ENCODE measurements around the gene RBP3.

Gene RBP3

DNA sequence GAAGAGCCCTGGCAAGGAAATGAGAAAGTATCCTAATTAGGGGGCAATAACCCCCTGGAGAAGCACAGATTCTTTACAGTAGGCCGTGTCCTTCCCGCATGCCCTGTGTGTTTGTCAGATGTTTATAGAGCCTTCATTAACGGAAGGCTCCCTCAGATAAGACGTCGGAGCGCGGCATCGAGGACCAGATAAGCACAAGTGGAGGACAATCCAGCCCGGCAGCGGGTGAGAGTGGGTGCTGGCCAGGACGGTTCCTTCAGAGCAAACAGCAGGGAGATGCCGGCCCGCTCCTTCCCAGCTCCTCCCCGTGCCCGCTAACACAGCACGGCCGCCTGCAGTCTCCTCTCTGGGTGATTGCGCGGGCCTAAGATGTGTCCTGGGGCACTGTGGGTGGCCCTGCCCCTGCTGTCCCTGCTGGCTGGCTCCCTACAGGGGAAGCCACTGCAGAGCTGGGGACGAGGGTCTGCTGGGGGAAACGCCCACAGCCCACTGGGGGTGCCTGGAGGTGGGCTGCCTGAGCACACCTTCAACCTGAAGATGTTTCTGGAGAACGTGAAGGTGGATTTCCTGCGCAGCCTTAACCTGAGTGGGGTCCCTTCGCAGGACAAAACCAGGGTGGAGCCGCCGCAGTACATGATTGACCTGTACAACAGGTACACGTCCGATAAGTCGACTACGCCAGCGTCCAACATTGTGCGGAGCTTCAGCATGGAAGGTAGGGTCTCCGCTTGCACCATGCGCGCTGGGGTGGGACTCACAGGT lies 25.7 kb upstream of the RBP3 start, which contains the start of gene GDF2:
Gene GDF2 (plus strand): TSS at position 155 of the 762 bp plus-strand sequence. CDS start 215 bp downstream, at position 370.
- DNase-seq (ENCODE audit: low read depth in 1 of 2, low spot score in 1 of 2) = no peak
- in situ Hi-C loops (cut with HindIII; ENCODE audit: low pct_unique_long_range_greater_than_20kb, low sequenced_read_pairs) = no loop called here
- no peak for TF ChIP-seq JUND (IDR thresholded peaks at IDR 0.05; ENCODE audit: low read depth)

DNA sequence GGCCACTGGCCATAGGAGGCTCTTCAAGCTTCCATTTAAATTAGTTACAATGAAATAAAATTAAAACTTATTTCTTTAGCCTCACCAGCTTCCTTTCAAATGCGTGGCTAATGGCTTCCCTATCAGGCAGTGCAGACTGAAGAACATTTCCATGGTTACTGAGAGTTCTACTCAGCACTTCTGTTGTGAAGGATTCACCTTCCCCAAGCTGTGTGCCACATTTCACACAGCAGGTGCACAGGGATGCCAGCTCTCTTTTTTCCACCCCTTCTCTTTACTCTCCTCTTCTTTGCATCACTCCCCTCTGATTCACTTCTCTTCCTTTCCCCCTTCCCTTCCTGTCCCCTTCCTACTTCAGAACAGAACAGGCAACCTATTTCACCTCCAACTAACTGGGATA lies 25.1 kb upstream of the RBP3 start:
- in situ Hi-C loops (cut with HindIII; ENCODE audit: low pct_unique_long_range_greater_than_20kb, low sequenced_read_pairs) = no loop called here

DNA sequence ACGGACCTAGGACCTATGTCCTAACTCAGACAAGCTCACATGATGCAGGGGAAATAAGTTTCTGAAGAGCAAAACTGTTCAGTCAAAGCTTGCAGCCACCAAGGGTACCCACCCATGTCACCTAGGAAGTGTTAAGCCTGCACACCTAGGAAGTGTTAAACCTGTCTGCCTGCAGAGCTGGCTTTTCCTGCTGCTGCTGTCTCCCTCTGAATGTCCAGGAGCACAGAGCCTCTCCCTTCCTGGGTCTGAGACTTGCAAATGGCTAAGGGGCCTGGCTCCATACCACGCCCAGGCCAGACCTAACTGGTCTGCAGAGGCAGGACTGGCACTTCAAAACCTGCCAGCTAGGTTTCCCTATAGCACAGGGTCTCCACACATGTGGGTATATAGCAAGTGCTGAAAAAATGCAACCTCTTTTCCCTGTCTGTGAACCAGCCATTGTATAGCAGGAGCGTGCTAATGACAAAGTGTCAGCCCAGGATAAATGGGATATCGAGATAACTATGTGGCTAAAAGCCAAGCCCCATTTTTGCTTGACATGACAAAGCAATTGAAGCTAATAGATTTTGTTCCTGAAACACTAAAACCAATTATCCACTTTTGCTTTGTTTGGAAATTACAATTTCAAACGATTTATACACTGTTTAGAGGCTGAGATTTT lies 24.4 kb upstream of the RBP3 start:
- in situ Hi-C loops (cut with HindIII; ENCODE audit: low pct_unique_long_range_greater_than_20kb, low sequenced_read_pairs) = no loop called here
- TF ChIP-seq JUND (IDR thresholded peaks at IDR 0.05; ENCODE audit: low read depth) = no peak
- peak; percentile 47 for DNase-seq (ENCODE audit: low read depth in 1 of 2, low spot score in 1 of 2)

More for the DNA sequence above, 25.1 kb upstream of the RBP3 start:
- no peak for DNase-seq (ENCODE audit: low read depth in 1 of 2, low spot score in 1 of 2)
- TF ChIP-seq JUND (IDR thresholded peaks at IDR 0.05; ENCODE audit: low read depth) = no peak

- no peak for DNase-seq (ENCODE audit: low read depth in 1 of 2, low spot score in 1 of 2)
- in situ Hi-C loops (cut with HindIII; ENCODE audit: low pct_unique_long_range_greater_than_20kb, low sequenced_read_pairs) = no loop called here
- no peak for TF ChIP-seq JUND (IDR thresholded peaks at IDR 0.05; ENCODE audit: low read depth)
Measured at GRCh38 chr10:47325303-47326291, 22.6 kb upstream of the RBP3 start.

DNA sequence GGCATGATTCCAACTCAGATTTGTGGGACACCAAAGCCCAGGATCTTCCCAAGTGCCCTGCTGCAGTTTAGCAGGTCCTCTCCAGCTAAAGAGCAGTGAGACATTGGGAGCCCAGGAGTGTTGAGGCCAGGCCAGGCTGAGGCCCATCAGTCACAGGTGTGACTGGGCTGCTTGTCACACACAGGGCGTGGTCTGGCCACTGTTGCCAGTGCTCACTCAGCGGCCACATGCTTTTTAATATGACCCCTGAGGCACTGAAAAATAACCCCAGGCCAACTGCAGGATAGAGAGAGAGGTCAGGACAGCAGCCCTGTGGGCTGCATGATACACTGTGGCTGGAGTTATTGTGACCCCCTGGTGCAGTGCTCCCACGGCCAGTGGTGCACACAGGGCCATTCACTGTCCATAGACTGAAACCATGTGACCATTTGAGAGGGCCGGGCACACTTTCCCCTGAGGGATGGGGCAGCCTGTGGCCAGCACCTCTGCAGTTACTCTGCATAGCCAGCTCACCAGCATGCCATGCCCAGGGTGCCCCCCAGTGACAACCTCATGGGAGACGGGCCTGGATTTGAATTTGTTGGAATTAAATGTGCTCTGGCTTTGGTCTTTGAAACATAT lies 21.7 kb upstream of the RBP3 start:
- no peak for TF ChIP-seq JUND (IDR thresholded peaks at IDR 0.05; ENCODE audit: low read depth)
- DNase-seq (ENCODE audit: low read depth in 1 of 2, low spot score in 1 of 2) = no peak
- in situ Hi-C loops (cut with HindIII; ENCODE audit: low pct_unique_long_range_greater_than_20kb, low sequenced_read_pairs) = no loop called here

- TF ChIP-seq JUND (IDR thresholded peaks at IDR 0.05; ENCODE audit: low read depth) = no peak
- in situ Hi-C loops (cut with HindIII; ENCODE audit: low pct_unique_long_range_greater_than_20kb, low sequenced_read_pairs) = no loop called here
- DNase-seq (ENCODE audit: low read depth in 1 of 2, low spot score in 1 of 2) = no peak
Measured at GRCh38 chr10:47326927-47327330, 21.2 kb upstream of the RBP3 start.

DNA sequence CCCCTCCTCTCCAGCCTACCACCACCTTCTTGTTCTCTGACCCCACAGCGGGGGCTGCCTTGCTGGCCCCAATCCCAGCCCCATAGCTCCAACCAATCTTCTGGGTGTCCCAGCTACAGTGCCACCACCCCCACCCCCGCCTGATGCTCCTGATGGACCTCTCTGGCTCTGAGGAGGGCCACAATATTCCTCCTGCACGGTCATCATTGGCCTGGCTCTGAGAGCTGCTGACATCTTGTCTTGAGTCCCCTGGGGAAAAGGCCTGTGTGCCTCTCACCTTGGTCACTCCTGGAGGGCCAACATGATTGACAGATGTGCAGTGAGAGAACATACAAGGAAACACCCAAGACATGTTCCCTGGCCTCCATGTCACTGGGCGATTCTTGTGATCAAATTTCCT lies 18.3 kb upstream of the RBP3 start:
- in situ Hi-C loops (cut with HindIII; ENCODE audit: low pct_unique_long_range_greater_than_20kb, low sequenced_read_pairs) = no loop called here
- no peak for DNase-seq (ENCODE audit: low read depth in 1 of 2, low spot score in 1 of 2)
- no peak for TF ChIP-seq JUND (IDR thresholded peaks at IDR 0.05; ENCODE audit: low read depth)

DNA sequence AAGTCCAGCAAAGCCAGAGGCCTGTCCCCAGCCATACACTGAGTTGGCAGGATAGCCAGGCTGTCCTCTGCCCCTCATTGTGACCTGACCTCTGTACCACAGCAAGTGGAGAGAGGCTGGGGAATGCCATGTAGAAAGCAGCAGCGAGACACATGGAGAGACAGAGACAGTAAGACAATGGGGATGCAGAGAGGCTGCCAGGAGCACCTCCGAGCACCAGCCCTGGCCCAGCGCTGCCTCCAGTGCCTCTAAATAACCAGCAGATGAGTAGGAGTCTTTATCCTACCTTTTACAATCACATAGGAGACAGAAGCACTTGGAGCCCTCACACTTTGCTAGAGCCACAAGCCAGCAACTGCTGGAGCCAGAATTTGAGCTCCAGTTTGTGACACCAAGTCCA lies 17.8 kb upstream of the RBP3 start:
- no peak for DNase-seq (ENCODE audit: low read depth in 1 of 2, low spot score in 1 of 2)
- no peak for TF ChIP-seq JUND (IDR thresholded peaks at IDR 0.05; ENCODE audit: low read depth)
- in situ Hi-C loops (cut with HindIII; ENCODE audit: low pct_unique_long_range_greater_than_20kb, low sequenced_read_pairs) = no loop called here

- no peak for DNase-seq (ENCODE audit: low read depth in 1 of 2, low spot score in 1 of 2)
- in situ Hi-C loops (cut with HindIII; ENCODE audit: low pct_unique_long_range_greater_than_20kb, low sequenced_read_pairs) = no loop called here
- no peak for TF ChIP-seq JUND (IDR thresholded peaks at IDR 0.05; ENCODE audit: low read depth)
Measured at GRCh38 chr10:47330804-47331203, 17.4 kb upstream of the RBP3 start.

GRCh38 chr10:47331491-47331890 lies 16.7 kb upstream of the RBP3 start:
- in situ Hi-C loops (cut with HindIII; ENCODE audit: low pct_unique_long_range_greater_than_20kb, low sequenced_read_pairs) = no loop called here
- DNase-seq (ENCODE audit: low read depth in 1 of 2, low spot score in 1 of 2) = no peak
- no peak for TF ChIP-seq JUND (IDR thresholded peaks at IDR 0.05; ENCODE audit: low read depth)

DNA sequence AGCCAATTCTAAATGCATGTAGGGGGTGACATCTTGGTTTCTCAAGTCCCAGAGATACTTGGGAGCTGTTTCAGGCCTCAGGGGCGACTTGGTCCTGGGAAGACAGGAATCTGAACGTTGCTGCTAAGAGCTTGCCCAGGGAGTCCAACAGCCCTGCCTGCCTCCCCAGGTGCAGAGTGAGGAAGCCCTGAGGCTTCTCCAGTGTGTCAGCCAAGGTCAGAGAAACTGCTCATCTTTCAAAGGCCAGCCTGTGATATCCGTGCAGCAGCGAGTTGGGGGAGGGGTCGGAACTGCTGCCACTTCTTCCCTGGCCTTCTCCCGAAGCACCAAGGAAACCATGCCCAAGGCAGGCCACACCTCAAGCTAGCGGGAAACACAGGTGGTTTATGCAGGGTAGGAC lies 16.2 kb upstream of the RBP3 start:
- no peak for DNase-seq (ENCODE audit: low read depth in 1 of 2, low spot score in 1 of 2)
- in situ Hi-C loops (cut with HindIII; ENCODE audit: low pct_unique_long_range_greater_than_20kb, low sequenced_read_pairs) = no loop called here
- TF ChIP-seq JUND (IDR thresholded peaks at IDR 0.05; ENCODE audit: low read depth) = no peak

- TF ChIP-seq JUND (IDR thresholded peaks at IDR 0.05; ENCODE audit: low read depth) = no peak
- in situ Hi-C loops (cut with HindIII; ENCODE audit: low pct_unique_long_range_greater_than_20kb, low sequenced_read_pairs) = no loop called here
- no peak for DNase-seq (ENCODE audit: low read depth in 1 of 2, low spot score in 1 of 2)
Measured at GRCh38 chr10:47332371-47332770, 15.8 kb upstream of the RBP3 start.

Measured in T47D (cell line).